H9 (cell line): ENCODE results near the gene KIF16B. TPM values are rescaled to one million over a fixed set of nuclear protein-coding genes. Genes with fewer than 3 reads are reported as not detected.

ENCODE experiments used
- DNase-seq: peaks from one replicate; pipeline ENCODE4 v3.0.0-alpha.2; 2017
- H2AFZ ChIP-seq: one replicate; pipeline ENCODE4 v1.6.1; 2013; ENCODE audit warnings: mild to moderate bottlenecking, low read length, control low read depth, moderate library complexity
- H2AK5ac ChIP-seq: 2 replicates; pipeline ENCODE4 v1.6.1; 2013; ENCODE audit warnings: low read length, control low read depth, mixed read lengths; ENCODE audit not compliant: insufficient read length
- H2BK120ac ChIP-seq: one replicate; pipeline ENCODE4 v1.6.1; 2013; ENCODE audit warnings: low read depth, mild to moderate bottlenecking, low read length, control low read depth, inconsistent platforms; ENCODE audit not compliant: poor library complexity, severe bottlenecking
- H2BK12ac ChIP-seq: 2 replicates; pipeline ENCODE4 v1.6.1; 2013; ENCODE audit warnings: low read length, control low read depth, mixed read lengths, low read depth; ENCODE audit not compliant: insufficient read length
- H2BK15ac ChIP-seq: 2 replicates; pipeline ENCODE4 v1.6.1; 2013; ENCODE audit warnings: low read depth, low read length, control low read depth
- H2BK20ac ChIP-seq: one replicate; pipeline ENCODE4 v1.6.1; 2013; ENCODE audit warnings: low read depth, mild to moderate bottlenecking, low read length, control low read depth, inconsistent platforms; ENCODE audit not compliant: poor library complexity, severe bottlenecking
- H2BK5ac ChIP-seq: 2 replicates; pipeline ENCODE4 v1.6.1; 2013; ENCODE audit warnings: low read length, control low read depth, mixed read lengths; ENCODE audit not compliant: insufficient read length
- H3K14ac ChIP-seq: 2 replicates; pipeline ENCODE4 v1.6.1; 2013; ENCODE audit warnings: low read length, control low read depth; ENCODE audit not compliant: insufficient read depth
- H3K18ac ChIP-seq: 2 replicates; pipeline ENCODE4 v1.6.1; 2013; ENCODE audit warnings: low read depth, mild to moderate bottlenecking, mixed read lengths, low read length, control low read depth; ENCODE audit not compliant: insufficient read length
- H3K23ac ChIP-seq: 2 replicates; pipeline ENCODE4 v1.6.1; 2013; ENCODE audit warnings: low read length, control low read depth, mixed read lengths, low read depth; ENCODE audit not compliant: insufficient read length
- H3K23me2 ChIP-seq: 2 replicates; pipeline ENCODE4 v1.6.1; 2013; ENCODE audit warnings: low read depth, mild to moderate bottlenecking, mixed read lengths, low read length, control low read depth; ENCODE audit not compliant: insufficient read length, poor library complexity, severe bottlenecking
- H3K27ac ChIP-seq: 2 replicates; pipeline ENCODE4 v1.5.1; 2013; ENCODE audit warnings: low read length, control low read depth, mixed read lengths, low read depth; ENCODE audit not compliant: insufficient read length
- H3K27me3 ChIP-seq: 2 replicates; pipeline ENCODE4 v1.6.1; 2013; ENCODE audit warnings: low read length, control low read depth, inconsistent platforms; ENCODE audit not compliant: insufficient read depth
- H3K4ac ChIP-seq: 2 replicates; pipeline ENCODE4 v1.6.1; 2013; ENCODE audit warnings: low read depth, mild to moderate bottlenecking, control low read depth, inconsistent platforms, low read length, moderate library complexity
- H3K4me1 ChIP-seq: 2 replicates; pipeline ENCODE4 v1.6.1; 2013; ENCODE audit warnings: low read length, control low read depth, inconsistent platforms; ENCODE audit not compliant: insufficient read depth
- H3K4me2 ChIP-seq: 2 replicates; pipeline ENCODE4 v1.6.1; 2013; ENCODE audit warnings: low read length, control low read depth, mixed read lengths; ENCODE audit not compliant: insufficient read length, insufficient read depth
- H3K56ac ChIP-seq: 2 replicates; pipeline ENCODE4 v1.6.1; 2013; ENCODE audit warnings: low read depth, mild to moderate bottlenecking, mixed read lengths, low read length, control low read depth; ENCODE audit not compliant: insufficient read length
- H3K79me1 ChIP-seq: 2 replicates; pipeline ENCODE4 v1.6.1; 2013; ENCODE audit warnings: low read depth, mild to moderate bottlenecking, moderate library complexity, low read length, control low read depth, inconsistent platforms; ENCODE audit not compliant: insufficient read depth, poor library complexity, severe bottlenecking
- H3K79me2 ChIP-seq: 2 replicates; pipeline ENCODE4 v1.6.1; 2013; ENCODE audit warnings: low read length, control low read depth, inconsistent platforms; ENCODE audit not compliant: insufficient read depth
- H3K9ac ChIP-seq: 2 replicates; pipeline ENCODE4 v1.6.1; 2013; ENCODE audit warnings: low read length, control low read depth, mixed read lengths; ENCODE audit not compliant: insufficient read length; ENCODE audit errors: extremely low read depth
- H3K9me3 ChIP-seq: one replicate; pipeline ENCODE4 v1.6.1; 2013; ENCODE audit warnings: low read depth, low read length, inconsistent platforms; ENCODE audit not compliant: control insufficient read depth
- H3T11ph ChIP-seq: one replicate; pipeline ENCODE4 v1.6.1; 2013; ENCODE audit warnings: mild to moderate bottlenecking, low read length, control low read depth, inconsistent platforms
- H4K20me1 ChIP-seq: one replicate; pipeline ENCODE4 v1.6.1; 2013; ENCODE audit not compliant: control insufficient read depth, insufficient read length, insufficient read depth
- H4K5ac ChIP-seq: 2 replicates; pipeline ENCODE4 v1.6.1; 2013; ENCODE audit warnings: low read depth, mild to moderate bottlenecking, mixed read lengths, low read length, control low read depth; ENCODE audit not compliant: insufficient read length
- H4K8ac ChIP-seq: replicated peaks from 2 replicates; pipeline ENCODE4 v1.6.1; 2013; ENCODE audit warnings: low read length, control low read depth, mixed read lengths, low read depth; ENCODE audit not compliant: insufficient read length
- H4K91ac ChIP-seq: 2 replicates; pipeline ENCODE4 v1.6.1; 2013; ENCODE audit warnings: low read depth, mild to moderate bottlenecking, moderate library complexity, mixed read lengths, low read length, control low read depth; ENCODE audit not compliant: insufficient read length
- H3K27ac Mint-ChIP-seq, 3 experiments: 2 replicates in 2 of 3; 3 replicates in 1 of 3; pipeline ENCODE4 v1.8.0; 2020 to 2021; ENCODE audit warnings: mixed read lengths in 3 of 3, mild to moderate bottlenecking in 1 of 3, moderate library complexity in 1 of 3
- H3K27me3 Mint-ChIP-seq: 2 replicates; pipeline ENCODE4 v1.8.0; 2021; ENCODE audit warnings: low read depth, mild to moderate bottlenecking, moderate library complexity, mixed read lengths
- H3K36me3 Mint-ChIP-seq, 3 experiments: 2 replicates in 2 of 3; 3 replicates in 1 of 3; pipeline ENCODE4 v1.8.0; 2020 to 2021; ENCODE audit warnings: low read depth in 3 of 3, mixed read lengths in 3 of 3; ENCODE audit not compliant: insufficient read depth in 1 of 3
- H3K4me1 Mint-ChIP-seq, 2 experiments: 2 replicates each; pipeline ENCODE4 v1.8.0; 2020; ENCODE audit warnings: mixed read lengths in 2 of 2
- H3K4me3 Mint-ChIP-seq, 2 experiments: 2 replicates in 1 of 2; 3 replicates in 1 of 2; pipeline ENCODE4 v1.8.0; 2020 to 2021; ENCODE audit warnings: mild to moderate bottlenecking in 2 of 2, mixed read lengths in 2 of 2, moderate library complexity in 1 of 2
- H3K9me3 Mint-ChIP-seq, 2 experiments: 2 replicates in 1 of 2; 3 replicates in 1 of 2; pipeline ENCODE4 v1.8.0; 2020; ENCODE audit warnings: mild to moderate bottlenecking in 2 of 2, mixed read lengths in 2 of 2, moderate library complexity in 1 of 2
- CTCF ChIP-seq: fragments of 200-600 bp; sonication (generic); conservative IDR thresholded peaks from 3 replicates; pipeline ENCODE4 v1.8.0; 2021; ENCODE audit warnings: antibody characterized with exemption, mild to moderate bottlenecking
- total RNA-seq: library from RNA; stranded (reverse); gene quantifications from 2 replicates; pipeline ENCODE4 v1.2.1, GENCODE V29; 2021

Gene KIF16B
- total RNA-seq, 1 experiment from 2014 or later = 7.4 TPM

DNA sequence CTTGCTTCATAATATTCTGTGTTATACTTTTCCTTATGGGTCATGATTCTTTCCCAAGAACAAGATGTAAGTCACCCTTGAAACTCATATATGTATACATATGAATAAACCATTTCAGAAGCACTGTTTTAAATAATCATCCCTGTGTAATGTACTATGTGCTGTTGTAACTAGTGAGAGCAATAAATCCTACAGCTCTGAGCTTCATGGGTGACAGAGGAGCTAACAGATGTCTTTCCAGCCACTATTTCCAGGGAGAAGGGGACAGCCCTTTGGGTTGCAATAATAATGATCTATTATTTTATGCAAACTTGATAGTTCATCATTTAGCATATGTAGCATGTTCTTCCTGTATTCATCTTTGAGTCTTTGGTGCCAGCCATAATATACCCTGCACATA lies 342.8 kb downstream of the KIF16B start:
- Histone ChIP-seq H3K9me3 (no peaks in the 10 kb centered on the region), H3K14ac (no peak overlapping the region), H3K9ac (no peak overlapping the region), H3K4ac (no peak overlapping the region), H3K79me2 (no peaks in the 10 kb centered on the region), H3K27ac (no peak overlapping the region), H4K91ac (no peak overlapping the region), H3K23me2 (no peaks in the 10 kb centered on the region), H2BK20ac (no peak overlapping the region), H3K4me1 (no peaks in the 10 kb centered on the region), H2BK12ac (no peak overlapping the region), H2BK5ac (no peak overlapping the region), H4K5ac (no peak overlapping the region), H2BK15ac (no peak overlapping the region), H4K8ac (no peak overlapping the region), H3K18ac (no peak overlapping the region), H3T11ph (no peak overlapping the region), H3K79me1 (no peaks in the 10 kb centered on the region), H4K20me1 (no peaks in the 10 kb centered on the region), H2AFZ (no peak overlapping the region), H3K23ac (no peak overlapping the region), H3K4me2 (no peak overlapping the region), H3K56ac (no peak overlapping the region), H2AK5ac (no peak overlapping the region), H2BK120ac (no peak overlapping the region), H3K27me3 (no peaks in the 10 kb centered on the region)
- H3K9me3 Mint-ChIP-seq = peaks cover 5 to 6% of the 10 kb centered on the region in 2 experiments
- H3K4me3 Mint-ChIP-seq = no peak overlapping the region
- no peak for DNase-seq
- TF ChIP-seq CTCF = no peak
- no peak overlapping the region for H3K27ac Mint-ChIP-seq
- peaks cover under 1 to 4% of the 10 kb centered on the region in 2 experiments for H3K4me1 Mint-ChIP-seq
- no peaks in the 10 kb centered on the region; the same call in 1 of the 2 replicates for H3K27me3 Mint-ChIP-seq
- H3K36me3 Mint-ChIP-seq = peaks cover 3 to 10% (median 4%) of the 10 kb centered on the region in 3 experiments
